ENCODE data around the gene FGGY. TPM values are rescaled to one million over a fixed set of nuclear protein-coding genes. Genes with fewer than 3 reads are reported as not detected.
A peak's percentile ranks its signal among the peaks of the same experiment; 100 is the strongest.
"Not testable (repeated sequence)": the region's sequence is repeated elsewhere in the genome, so short reads cannot be mapped to it uniquely, and the experiment has no call there.

FGGY gene
- total RNA-seq, 1 donor from 2014 or later: 9.0 TPM

DNA sequence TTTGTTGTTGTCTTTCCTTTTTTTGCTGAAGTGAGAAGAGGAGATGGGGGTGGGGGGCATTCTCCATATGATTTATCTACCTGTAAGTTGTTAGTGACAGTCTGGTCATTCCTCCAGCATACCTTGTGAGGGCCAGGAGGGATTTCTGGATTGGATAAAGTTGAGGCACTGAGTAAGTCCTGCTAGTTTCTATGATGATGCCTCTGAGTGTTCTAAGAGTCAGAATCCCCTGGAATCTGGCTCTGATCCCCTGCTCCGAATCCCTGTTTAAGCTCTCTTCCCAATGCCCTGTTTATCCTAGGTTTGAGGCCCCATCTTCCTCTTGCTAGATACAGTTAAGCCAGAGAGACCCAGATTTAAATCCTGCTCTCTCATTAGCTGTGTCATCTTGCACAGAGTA is 434.7 kb downstream of the FGGY start:
- Mint-ChIP-seq H3K36me3 (ENCODE audit: low read depth) (peaks cover 6% of the 10 kb centered on the region), H3K27ac (ENCODE audit: unreplicated experiment) (peak overlapping the region; percentile 95), H3K27me3 (ENCODE audit: low read depth) (no peaks in the 10 kb centered on the region), H3K4me1 (ENCODE audit: low read depth) (peaks cover 48% of the 10 kb centered on the region), H3K9me3 (ENCODE audit: low read depth) (peaks cover 7% of the 10 kb centered on the region), H3K4me3 (ENCODE audit: unreplicated experiment) (no peak overlapping the region)
- TF ChIP-seq, protein P1, sequence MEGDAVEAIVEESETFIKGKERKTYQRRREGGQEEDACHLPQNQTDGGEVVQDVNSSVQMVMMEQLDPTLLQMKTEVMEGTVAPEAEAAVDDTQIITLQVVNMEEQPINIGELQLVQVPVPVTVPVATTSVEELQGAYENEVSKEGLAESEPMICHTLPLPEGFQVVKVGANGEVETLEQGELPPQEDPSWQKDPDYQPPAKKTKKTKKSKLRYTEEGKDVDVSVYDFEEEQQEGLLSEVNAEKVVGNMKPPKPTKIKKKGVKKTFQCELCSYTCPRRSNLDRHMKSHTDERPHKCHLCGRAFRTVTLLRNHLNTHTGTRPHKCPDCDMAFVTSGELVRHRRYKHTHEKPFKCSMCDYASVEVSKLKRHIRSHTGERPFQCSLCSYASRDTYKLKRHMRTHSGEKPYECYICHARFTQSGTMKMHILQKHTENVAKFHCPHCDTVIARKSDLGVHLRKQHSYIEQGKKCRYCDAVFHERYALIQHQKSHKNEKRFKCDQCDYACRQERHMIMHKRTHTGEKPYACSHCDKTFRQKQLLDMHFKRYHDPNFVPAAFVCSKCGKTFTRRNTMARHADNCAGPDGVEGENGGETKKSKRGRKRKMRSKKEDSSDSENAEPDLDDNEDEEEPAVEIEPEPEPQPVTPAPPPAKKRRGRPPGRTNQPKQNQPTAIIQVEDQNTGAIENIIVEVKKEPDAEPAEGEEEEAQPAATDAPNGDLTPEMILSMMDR (IDR thresholded peaks at IDR 0.05): no peak
- DNase-seq (ENCODE audit: low spot score): no peak

DNA sequence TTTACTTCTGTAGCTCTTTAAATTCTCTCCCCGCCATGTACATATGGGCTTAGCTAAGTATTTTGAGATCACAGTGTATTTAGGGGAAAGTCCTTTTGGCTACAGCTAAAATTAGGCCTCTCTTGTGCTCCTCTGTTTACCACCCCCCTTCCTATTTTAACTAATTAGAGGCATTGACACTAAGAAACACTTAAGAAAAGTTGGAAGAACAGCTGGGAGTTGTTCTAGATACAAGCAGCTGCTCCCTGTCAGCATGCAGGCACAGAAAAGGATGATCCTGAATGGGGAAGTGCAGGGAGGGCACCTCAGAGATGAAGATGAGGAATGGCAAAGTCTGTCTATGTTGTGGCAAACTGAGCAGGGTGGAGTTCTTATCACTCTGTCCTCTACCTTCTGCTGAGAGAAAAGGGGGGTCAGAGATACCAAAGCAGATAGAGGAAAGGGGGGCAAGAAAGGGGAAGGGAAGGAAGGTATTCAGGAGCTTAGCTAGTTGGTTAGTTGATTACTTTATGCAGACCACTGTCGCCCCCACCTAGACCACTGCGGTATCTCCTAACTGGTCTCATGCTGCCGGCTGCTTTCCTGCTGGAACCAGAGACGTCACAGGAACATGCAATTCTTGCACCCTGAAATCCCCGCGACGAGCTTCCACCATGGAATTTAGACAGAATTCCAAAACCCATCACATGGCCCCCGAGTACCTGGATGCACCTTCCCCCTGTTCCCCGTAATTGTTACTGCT is 435.5 kb downstream of the FGGY start:
- peaks cover 6% of the 10 kb centered on the region for H3K36me3 Mint-ChIP-seq (ENCODE audit: low read depth)
- no peak for DNase-seq (ENCODE audit: low spot score)
- TF ChIP-seq, protein P1 (IDR thresholded peaks at IDR 0.05): no peak
- peaks cover 7% of the 10 kb centered on the region for H3K9me3 Mint-ChIP-seq (ENCODE audit: low read depth)
- peaks cover 48% of the 10 kb centered on the region for H3K4me1 Mint-ChIP-seq (ENCODE audit: low read depth)
- H3K27ac Mint-ChIP-seq (ENCODE audit: unreplicated experiment): peak overlapping the region; percentile 76
- H3K27me3 Mint-ChIP-seq (ENCODE audit: low read depth): no peaks in the 10 kb centered on the region
- H3K4me3 Mint-ChIP-seq (ENCODE audit: unreplicated experiment): no peak overlapping the region

DNA sequence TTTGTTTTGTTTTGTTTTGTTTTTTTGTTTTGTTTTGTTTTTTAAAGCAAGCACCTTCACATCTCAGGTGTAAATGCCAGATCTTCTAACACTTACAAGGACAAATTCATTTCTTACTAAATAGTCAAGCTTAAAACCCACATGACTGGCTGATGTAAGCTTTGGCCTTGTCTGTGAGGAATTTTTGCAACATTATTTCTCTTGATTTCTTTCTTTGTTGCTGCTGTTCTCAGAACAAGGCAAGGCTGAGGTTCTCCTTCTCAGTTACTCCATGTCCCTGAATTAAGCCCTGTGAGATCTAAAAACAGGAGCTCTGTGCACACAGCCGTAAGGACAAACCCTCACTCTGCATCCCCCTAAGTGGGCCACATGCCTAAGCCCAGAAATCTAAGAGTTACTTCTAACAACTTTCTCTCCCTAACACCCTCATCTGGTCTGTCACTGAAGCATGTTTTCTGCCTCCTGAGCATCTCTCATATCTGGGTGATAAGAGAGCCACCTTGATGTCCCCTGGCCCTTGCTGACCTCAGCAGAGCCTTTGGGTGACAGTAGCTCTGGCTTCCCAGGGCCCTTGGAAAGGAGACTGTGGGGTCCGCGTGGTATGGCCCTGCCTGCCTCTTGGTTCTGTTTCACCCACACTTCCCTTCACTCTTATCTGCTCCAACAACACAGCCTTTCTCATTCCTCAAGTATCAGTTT is 436.7 kb downstream of the FGGY start:
- peaks cover 59% of the 10 kb centered on the region for H3K4me1 Mint-ChIP-seq (ENCODE audit: low read depth)

DNA sequence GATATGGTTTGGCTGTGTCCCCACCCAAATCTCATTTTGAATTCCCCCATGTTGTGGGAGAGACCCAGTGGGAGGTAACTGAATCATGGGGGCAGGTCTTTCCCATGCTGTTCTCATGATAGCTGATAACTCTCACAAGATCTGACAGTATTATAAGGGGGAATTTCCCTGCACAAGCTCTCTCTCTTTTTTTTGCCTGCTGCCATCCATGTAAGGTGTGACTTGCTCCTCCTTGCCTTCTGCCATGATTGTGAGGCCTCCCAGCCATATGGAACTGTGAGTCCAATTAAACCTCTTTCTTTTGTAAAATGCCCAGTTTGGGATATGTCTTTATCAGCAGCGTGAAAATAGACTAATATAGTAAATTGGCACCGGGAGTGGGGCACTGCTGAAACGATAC is 439.0 kb downstream of the FGGY start:
- H3K9me3 Mint-ChIP-seq (ENCODE audit: low read depth); H3K27ac Mint-ChIP-seq (ENCODE audit: unreplicated experiment); DNase-seq (ENCODE audit: low spot score); H3K36me3 Mint-ChIP-seq (ENCODE audit: low read depth); H3K27me3 Mint-ChIP-seq (ENCODE audit: low read depth); H3K4me3 Mint-ChIP-seq (ENCODE audit: unreplicated experiment): not testable (repeated sequence)
- H3K4me1 Mint-ChIP-seq (ENCODE audit: low read depth): peaks cover 52% of the 10 kb centered on the region

More for the DNA sequence above, 436.7 kb downstream of the FGGY start:
- Mint-ChIP-seq H3K27ac (ENCODE audit: unreplicated experiment) (peak overlapping the region; percentile 90), H3K36me3 (ENCODE audit: low read depth) (peaks cover 6% of the 10 kb centered on the region), H3K27me3 (ENCODE audit: low read depth) (no peaks in the 10 kb centered on the region), H3K4me3 (ENCODE audit: unreplicated experiment) (no peak overlapping the region), H3K9me3 (ENCODE audit: low read depth) (peaks cover 7% of the 10 kb centered on the region)
- TF ChIP-seq, protein P1 (IDR thresholded peaks at IDR 0.05): no peak
- DNase-seq (ENCODE audit: low spot score): no peak

DNA sequence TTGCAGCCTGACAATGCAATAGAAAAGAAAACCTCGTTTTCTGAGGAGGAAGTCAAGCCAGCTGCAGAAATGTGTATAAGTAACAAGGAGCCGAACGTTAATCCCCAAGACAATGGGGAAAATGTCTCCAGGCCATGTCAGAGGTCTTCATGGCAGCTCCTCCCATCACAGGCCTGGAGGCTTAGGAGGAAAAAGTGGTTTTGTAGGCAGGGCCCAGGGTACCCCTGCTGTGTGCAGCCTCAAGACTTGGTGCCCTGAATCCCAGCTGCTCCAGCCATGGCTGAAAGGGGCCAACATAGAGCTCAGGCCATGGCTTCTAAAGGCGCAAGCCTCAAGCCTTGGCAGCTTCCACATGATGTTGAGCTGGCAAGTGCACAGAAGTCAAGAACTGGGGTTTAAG is 439.9 kb downstream of the FGGY start:
- no peak for DNase-seq (ENCODE audit: low spot score)
- Mint-ChIP-seq H3K36me3 (ENCODE audit: low read depth) (peaks cover 6% of the 10 kb centered on the region), H3K4me3 (ENCODE audit: unreplicated experiment) (no peak overlapping the region), H3K4me1 (ENCODE audit: low read depth) (peaks cover 43% of the 10 kb centered on the region), H3K27me3 (ENCODE audit: low read depth) (no peaks in the 10 kb centered on the region), H3K9me3 (ENCODE audit: low read depth) (peaks cover 7% of the 10 kb centered on the region), H3K27ac (ENCODE audit: unreplicated experiment) (no peak overlapping the region)
- TF ChIP-seq, protein P1 (IDR thresholded peaks at IDR 0.05): no peak

All from chondrocyte (in vitro differentiated cells).